Measurements from ENCODE around the gene ASTN2.
"Not testable (repeated sequence)": the region's sequence is repeated elsewhere in the genome, so short reads cannot be mapped to it uniquely, and the experiment has no call there.

The ASTN2 gene

GRCh38 chr9:116925121-116925520 is 489.7 kb downstream of the ASTN2 start:
- H3K27ac Mint-ChIP-seq (ENCODE audit: low read depth) = no peak overlapping the region
- H3K27me3 Mint-ChIP-seq = no peaks in the 10 kb centered on the region
- no peaks in the 10 kb centered on the region for H3K9me3 Mint-ChIP-seq
- DNase-seq (ENCODE audit: low spot score in 2 of 2) (no peak), ATAC-seq (replicated peaks; ENCODE audit: extremely low read depth, poor library complexity, severe bottlenecking) (no peak)
- H3K36me3 Mint-ChIP-seq (ENCODE audit: insufficient read depth) = no peaks in the 10 kb centered on the region
- H3K4me1 Mint-ChIP-seq = no peaks in the 10 kb centered on the region
- H3K4me3 Mint-ChIP-seq = no peak overlapping the region

- H3K4me3 Mint-ChIP-seq = no peak overlapping the region
- H3K27me3 Mint-ChIP-seq = no peaks in the 10 kb centered on the region
- H3K36me3 Mint-ChIP-seq (ENCODE audit: insufficient read depth) = no peaks in the 10 kb centered on the region
- no peak for ATAC-seq (replicated peaks; ENCODE audit: extremely low read depth, poor library complexity, severe bottlenecking)
- DNase-seq (ENCODE audit: low spot score in 2 of 2) = no peak
- H3K27ac Mint-ChIP-seq (ENCODE audit: low read depth) = no peak overlapping the region
- H3K9me3 Mint-ChIP-seq = no peaks in the 10 kb centered on the region
- H3K4me1 Mint-ChIP-seq = no peaks in the 10 kb centered on the region
Measured at GRCh38 chr9:116924462-116925110, 490.3 kb downstream of the ASTN2 start.

GRCh38 chr9:116917895-116918508 is 496.9 kb downstream of the ASTN2 start:
- H3K4me1 Mint-ChIP-seq; H3K36me3 Mint-ChIP-seq (ENCODE audit: insufficient read depth); ATAC-seq (replicated peaks; ENCODE audit: extremely low read depth, poor library complexity, severe bottlenecking); DNase-seq (ENCODE audit: low spot score in 2 of 2); H3K27me3 Mint-ChIP-seq; H3K9me3 Mint-ChIP-seq; H3K27ac Mint-ChIP-seq (ENCODE audit: low read depth); H3K4me3 Mint-ChIP-seq: not testable (repeated sequence)

GRCh38 chr9:116913536-116913935 is 501.3 kb downstream of the ASTN2 start:
- ATAC-seq (replicated peaks; ENCODE audit: extremely low read depth, poor library complexity, severe bottlenecking) (no peak), DNase-seq (ENCODE audit: low spot score in 2 of 2) (no peak)
- H3K4me1 Mint-ChIP-seq = no peaks in the 10 kb centered on the region
- peaks cover 7% of the 10 kb centered on the region for H3K9me3 Mint-ChIP-seq
- H3K36me3 Mint-ChIP-seq (ENCODE audit: insufficient read depth) = no peaks in the 10 kb centered on the region
- no peak overlapping the region for H3K27ac Mint-ChIP-seq (ENCODE audit: low read depth)
- no peaks in the 10 kb centered on the region for H3K27me3 Mint-ChIP-seq
- no peak overlapping the region for H3K4me3 Mint-ChIP-seq

- H3K27me3 Mint-ChIP-seq = no peaks in the 10 kb centered on the region
Measured at GRCh38 chr9:116910201-116910600, 504.7 kb downstream of the ASTN2 start.

GRCh38 chr9:116907989-116908388 is 506.9 kb downstream of the ASTN2 start:
- Mint-ChIP-seq H3K27ac (ENCODE audit: low read depth) (no peak overlapping the region), H3K36me3 (ENCODE audit: insufficient read depth) (no peaks in the 10 kb centered on the region), H3K4me3 (no peak overlapping the region), H3K9me3 (peaks cover 12% of the 10 kb centered on the region), H3K4me1 (no peaks in the 10 kb centered on the region), H3K27me3 (peaks cover 6% of the 10 kb centered on the region)
- DNase-seq (ENCODE audit: low spot score in 2 of 2) (no peak), ATAC-seq (replicated peaks; ENCODE audit: extremely low read depth, poor library complexity, severe bottlenecking) (no peak)

More at GRCh38 chr9:116910201-116910600, 504.7 kb downstream of the ASTN2 start:
- Mint-ChIP-seq H3K9me3 (peaks cover 8% of the 10 kb centered on the region), H3K4me1 (no peaks in the 10 kb centered on the region), H3K36me3 (ENCODE audit: insufficient read depth) (no peaks in the 10 kb centered on the region), H3K27ac (ENCODE audit: low read depth) (no peak overlapping the region), H3K4me3 (no peak overlapping the region)
- no peak for ATAC-seq (replicated peaks; ENCODE audit: extremely low read depth, poor library complexity, severe bottlenecking)
- DNase-seq (ENCODE audit: low spot score in 2 of 2) = no peak

GRCh38 chr9:116905171-116905588 is 509.7 kb downstream of the ASTN2 start:
- no peak overlapping the region for H3K4me3 Mint-ChIP-seq
- no peaks in the 10 kb centered on the region for H3K4me1 Mint-ChIP-seq
- H3K9me3 Mint-ChIP-seq = peaks cover 16% of the 10 kb centered on the region
- peaks cover 9% of the 10 kb centered on the region for H3K27me3 Mint-ChIP-seq
- DNase-seq (ENCODE audit: low spot score in 2 of 2) = no peak
- no peaks in the 10 kb centered on the region for H3K36me3 Mint-ChIP-seq (ENCODE audit: insufficient read depth)
- H3K27ac Mint-ChIP-seq (ENCODE audit: low read depth) = no peak overlapping the region
- no peak for ATAC-seq (replicated peaks; ENCODE audit: extremely low read depth, poor library complexity, severe bottlenecking)

GRCh38 chr9:116904165-116904564 is 510.7 kb downstream of the ASTN2 start:
- no peak overlapping the region for H3K27ac Mint-ChIP-seq (ENCODE audit: low read depth)
- DNase-seq (ENCODE audit: low spot score in 2 of 2) = no peak
- H3K36me3 Mint-ChIP-seq (ENCODE audit: insufficient read depth) = no peaks in the 10 kb centered on the region
- H3K4me3 Mint-ChIP-seq = no peak overlapping the region
- no peak for ATAC-seq (replicated peaks; ENCODE audit: extremely low read depth, poor library complexity, severe bottlenecking)
- peaks cover 25% of the 10 kb centered on the region for H3K9me3 Mint-ChIP-seq
- peaks cover 9% of the 10 kb centered on the region for H3K27me3 Mint-ChIP-seq
- H3K4me1 Mint-ChIP-seq = no peaks in the 10 kb centered on the region

- no peak for ATAC-seq (replicated peaks; ENCODE audit: extremely low read depth, poor library complexity, severe bottlenecking)
- Mint-ChIP-seq H3K4me3 (no peak overlapping the region), H3K27me3 (peaks cover 9% of the 10 kb centered on the region), H3K9me3 (peaks cover 20% of the 10 kb centered on the region), H3K4me1 (no peaks in the 10 kb centered on the region), H3K36me3 (ENCODE audit: insufficient read depth) (no peaks in the 10 kb centered on the region), H3K27ac (ENCODE audit: low read depth) (no peak overlapping the region)
- DNase-seq (ENCODE audit: low spot score in 2 of 2) = no peak
Measured at GRCh38 chr9:116901260-116901659, 513.6 kb downstream of the ASTN2 start.

GRCh38 chr9:116900543-116900942 is 514.3 kb downstream of the ASTN2 start:
- H3K36me3 Mint-ChIP-seq (ENCODE audit: insufficient read depth) = no peaks in the 10 kb centered on the region
- no peak for ATAC-seq (replicated peaks; ENCODE audit: extremely low read depth, poor library complexity, severe bottlenecking)
- H3K9me3 Mint-ChIP-seq = peaks cover 20% of the 10 kb centered on the region

GRCh38 chr9:116900007-116900367 is 514.9 kb downstream of the ASTN2 start:
- Mint-ChIP-seq H3K36me3 (ENCODE audit: insufficient read depth) (no peaks in the 10 kb centered on the region), H3K4me1 (no peaks in the 10 kb centered on the region), H3K27me3 (peaks cover 9% of the 10 kb centered on the region), H3K27ac (ENCODE audit: low read depth) (no peak overlapping the region), H3K9me3 (peaks cover 20% of the 10 kb centered on the region), H3K4me3 (no peak overlapping the region)
- DNase-seq (ENCODE audit: low spot score in 2 of 2) (no peak), ATAC-seq (replicated peaks; ENCODE audit: extremely low read depth, poor library complexity, severe bottlenecking) (no peak)

More at GRCh38 chr9:116900543-116900942, 514.3 kb downstream of the ASTN2 start:
- Mint-ChIP-seq H3K27me3 (peaks cover 9% of the 10 kb centered on the region), H3K4me3 (no peak overlapping the region), H3K27ac (ENCODE audit: low read depth) (no peak overlapping the region), H3K4me1 (no peaks in the 10 kb centered on the region)
- no peak for DNase-seq (ENCODE audit: low spot score in 2 of 2)

- ATAC-seq (replicated peaks; ENCODE audit: extremely low read depth, poor library complexity, severe bottlenecking) (no peak), DNase-seq (ENCODE audit: low spot score in 2 of 2) (no peak)
- no peaks in the 10 kb centered on the region for H3K4me1 Mint-ChIP-seq
- H3K4me3 Mint-ChIP-seq = no peak overlapping the region
- H3K9me3 Mint-ChIP-seq = peaks cover 20% of the 10 kb centered on the region
- no peak overlapping the region for H3K27ac Mint-ChIP-seq (ENCODE audit: low read depth)
- no peaks in the 10 kb centered on the region for H3K36me3 Mint-ChIP-seq (ENCODE audit: insufficient read depth)
- H3K27me3 Mint-ChIP-seq = peaks cover 9% of the 10 kb centered on the region
Measured at GRCh38 chr9:116899337-116900006, 515.4 kb downstream of the ASTN2 start.

- not testable (repeated sequence) for H3K27ac Mint-ChIP-seq (ENCODE audit: low read depth); ATAC-seq (replicated peaks; ENCODE audit: extremely low read depth, poor library complexity, severe bottlenecking); H3K36me3 Mint-ChIP-seq (ENCODE audit: insufficient read depth); H3K27me3 Mint-ChIP-seq; H3K4me1 Mint-ChIP-seq; DNase-seq (ENCODE audit: low spot score in 2 of 2); H3K4me3 Mint-ChIP-seq
- H3K9me3 Mint-ChIP-seq = peaks cover 17% of the 10 kb centered on the region
Measured at GRCh38 chr9:116898131-116898530, 516.7 kb downstream of the ASTN2 start.

Measured in central memory CD8-positive, alpha-beta T cell (primary cell).